Stimulated activated CD4-positive, alpha-beta T cell treated with anti-CD3 and anti-CD28 coated beads, TNF-alpha, amount 100 ng/mL, for 24 hours (primary cell): ENCODE results near the gene COBLL1.

Experiments used
- DNase-seq, 3 experiments: peaks; one replicate each; pipeline ENCODE4 v3.0.0-alpha.2; 2020; ENCODE audit warnings: low read depth in 3 of 3

COBLL1 gene

GRCh38 chr2:164823126-164823525 is 18.5 kb downstream of the COBLL1 start:
- no peak for DNase-seq

GRCh38 chr2:164821338-164821737 is 20.3 kb downstream of the COBLL1 start:
- DNase-seq = no peak

GRCh38 chr2:164818149-164819136 is 23.2 kb downstream of the COBLL1 start:
- no peak for DNase-seq

GRCh38 chr2:164816900-164817299 is 24.7 kb downstream of the COBLL1 start:
- DNase-seq = no peak

GRCh38 chr2:164816046-164816445 is 25.6 kb downstream of the COBLL1 start:
- no peak for DNase-seq

GRCh38 chr2:164815071-164815793 is 26.4 kb downstream of the COBLL1 start:
- no peak for DNase-seq

- no peak for DNase-seq
These were observed 28.1 kb downstream of the COBLL1 start for GRCh38 chr2:164813535-164813934.

GRCh38 chr2:164812378-164812777 is 29.2 kb downstream of the COBLL1 start:
- DNase-seq = no peak

- DNase-seq = no peak
These were observed 29.8 kb downstream of the COBLL1 start for GRCh38 chr2:164811819-164812218.

- no peak for DNase-seq
These were observed 30.8 kb downstream of the COBLL1 start for GRCh38 chr2:164810843-164811242.

GRCh38 chr2:164808776-164809175 is 32.8 kb downstream of the COBLL1 start:
- DNase-seq = no peak

GRCh38 chr2:164803776-164804466 is 37.7 kb downstream of the COBLL1 start:
- no peak for DNase-seq

- no peak for DNase-seq
These were observed 39.4 kb downstream of the COBLL1 start for GRCh38 chr2:164802095-164802707.

GRCh38 chr2:164800572-164800971 is 41.1 kb downstream of the COBLL1 start:
- no peak for DNase-seq

GRCh38 chr2:164797627-164798026 is 44.0 kb downstream of the COBLL1 start:
- DNase-seq = no peak

GRCh38 chr2:164796999-164797398 is 44.6 kb downstream of the COBLL1 start:
- DNase-seq = no peak

- DNase-seq = no peak
These were observed 47.0 kb downstream of the COBLL1 start for GRCh38 chr2:164794432-164795231.

- DNase-seq = no peak
These were observed 47.6 kb downstream of the COBLL1 start for GRCh38 chr2:164794016-164794415.

GRCh38 chr2:164793529-164793928 is 48.1 kb downstream of the COBLL1 start:
- no peak for DNase-seq

GRCh38 chr2:164792316-164793170 is 49.1 kb downstream of the COBLL1 start:
- no peak for DNase-seq
